HG03066 (cell line): Measurements from ENCODE around the gene GPC5.

Experiments
- ATAC-seq: cut with Tn5 transposase; IDR thresholded peaks from one replicate; pipeline ENCODE4 v1.9.1; 2021; ENCODE audit warnings: low read depth; ENCODE audit not compliant: unreplicated experiment

Gene GPC5

GRCh38 chr13:91579320-91579719, 180.9 kb downstream of the GPC5 start:
- ATAC-seq, result no peak

GRCh38 chr13:91580749-91581148, 182.3 kb downstream of the GPC5 start:
- ATAC-seq, result no peak

- ATAC-seq, result no peak
These were observed 188.2 kb downstream of the GPC5 start for GRCh38 chr13:91586609-91587008.

GRCh38 chr13:91588541-91588940, 190.1 kb downstream of the GPC5 start:
- no peak for ATAC-seq

- ATAC-seq, result no peak
These were observed 193.9 kb downstream of the GPC5 start for GRCh38 chr13:91592056-91593014.

GRCh38 chr13:91593456-91593855, 195.0 kb downstream of the GPC5 start:
- no peak for ATAC-seq

GRCh38 chr13:91594061-91594460, 195.6 kb downstream of the GPC5 start:
- no peak for ATAC-seq

- ATAC-seq, result no peak
These were observed 197.3 kb downstream of the GPC5 start for GRCh38 chr13:91595677-91596076.

GRCh38 chr13:91596842-91597241, 198.4 kb downstream of the GPC5 start:
- no peak for ATAC-seq

- ATAC-seq, result no peak
These were observed 200.2 kb downstream of the GPC5 start for GRCh38 chr13:91598655-91599054.

GRCh38 chr13:91601273-91601672, 202.9 kb downstream of the GPC5 start:
- ATAC-seq, result no peak

GRCh38 chr13:91601807-91602206, 203.4 kb downstream of the GPC5 start:
- no peak for ATAC-seq

GRCh38 chr13:91609353-91609752, 210.9 kb downstream of the GPC5 start:
- ATAC-seq, result no peak

- no peak for ATAC-seq
These were observed 219.9 kb downstream of the GPC5 start for GRCh38 chr13:91618315-91618714.

GRCh38 chr13:91620670-91621141, 222.3 kb downstream of the GPC5 start:
- ATAC-seq, result no peak

- no peak for ATAC-seq
These were observed 222.7 kb downstream of the GPC5 start for GRCh38 chr13:91621161-91621560.

GRCh38 chr13:91621963-91622362, 223.5 kb downstream of the GPC5 start:
- ATAC-seq, result no peak

- no peak for ATAC-seq
These were observed 224.5 kb downstream of the GPC5 start for GRCh38 chr13:91622778-91623550.

GRCh38 chr13:91627952-91628739, 229.7 kb downstream of the GPC5 start:
- no peak for ATAC-seq

- ATAC-seq, result no peak
These were observed 232.5 kb downstream of the GPC5 start for GRCh38 chr13:91630946-91631345.

GRCh38 chr13:91632086-91632485, 233.7 kb downstream of the GPC5 start:
- no peak for ATAC-seq
